Activated T-helper 17 cell treated with anti-CD3 and anti-CD28 coated beads, Interleukin-2, amount 50 U/mL, for 72 hours (primary cell): ENCODE results near the gene PAIP1. TPM values are rescaled to one million over a fixed set of nuclear protein-coding genes. Genes with fewer than 3 reads are reported as not detected.
"Not testable (repeated sequence)": the region's sequence is repeated elsewhere in the genome, so short reads cannot be mapped to it uniquely, and the experiment has no call there.

Source experiments
- ATAC-seq: fragments of 150-1000 bp; cut with Tn5 transposase; replicated peaks from 2 replicates; pipeline ENCODE4 v1.10.0; 2021; ENCODE audit warnings: mild to moderate bottlenecking, moderate library complexity
- H3K27ac Mint-ChIP-seq: one replicate; pipeline ENCODE4 v1.8.0; 2022; ENCODE audit warnings: mixed read lengths
- H3K27me3 Mint-ChIP-seq: one replicate; pipeline ENCODE4 v1.8.0; 2022; ENCODE audit warnings: mixed read lengths
- H3K36me3 Mint-ChIP-seq: one replicate; pipeline ENCODE4 v1.8.0; 2022; ENCODE audit warnings: low read depth, mild to moderate bottlenecking, mixed read lengths
- H3K4me1 Mint-ChIP-seq: one replicate; pipeline ENCODE4 v1.8.0; 2022; ENCODE audit warnings: mixed read lengths
- H3K4me3 Mint-ChIP-seq: one replicate; pipeline ENCODE4 v1.8.0; 2022; ENCODE audit warnings: mild to moderate bottlenecking, mixed read lengths
- H3K9me3 Mint-ChIP-seq: one replicate; pipeline ENCODE4 v1.8.0; 2022; ENCODE audit warnings: mixed read lengths
- total RNA-seq, 2 donors: library from RNA; stranded (reverse); gene quantifications; one replicate each; pipeline ENCODE4 v1.2.3, GENCODE V29; 2022

The PAIP1 gene
- total RNA-seq, 2 donors from 2014 or later = 28.3 to 43.6 TPM

DNA sequence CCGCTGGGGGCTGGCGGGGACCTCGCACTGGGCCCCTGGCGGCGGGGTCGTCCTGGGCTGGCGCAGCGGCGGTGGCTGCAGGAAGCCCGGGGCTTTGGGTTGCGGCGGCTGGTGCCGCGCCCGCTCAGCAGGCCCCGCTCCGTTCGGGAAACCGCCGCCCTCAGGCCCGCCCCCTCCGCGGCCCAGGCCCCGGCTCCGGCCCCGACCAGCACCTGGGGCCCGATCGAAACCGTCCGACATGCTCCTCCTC lies 345 bp downstream of the PAIP1 start:
- not testable (repeated sequence) for H3K36me3 Mint-ChIP-seq, H3K27me3 Mint-ChIP-seq, H3K27ac Mint-ChIP-seq, H3K9me3 Mint-ChIP-seq, H3K4me3 Mint-ChIP-seq
- peaks cover 12% of the 10 kb centered on the region for H3K4me1 Mint-ChIP-seq
- peak; percentile 88 for ATAC-seq

DNA sequence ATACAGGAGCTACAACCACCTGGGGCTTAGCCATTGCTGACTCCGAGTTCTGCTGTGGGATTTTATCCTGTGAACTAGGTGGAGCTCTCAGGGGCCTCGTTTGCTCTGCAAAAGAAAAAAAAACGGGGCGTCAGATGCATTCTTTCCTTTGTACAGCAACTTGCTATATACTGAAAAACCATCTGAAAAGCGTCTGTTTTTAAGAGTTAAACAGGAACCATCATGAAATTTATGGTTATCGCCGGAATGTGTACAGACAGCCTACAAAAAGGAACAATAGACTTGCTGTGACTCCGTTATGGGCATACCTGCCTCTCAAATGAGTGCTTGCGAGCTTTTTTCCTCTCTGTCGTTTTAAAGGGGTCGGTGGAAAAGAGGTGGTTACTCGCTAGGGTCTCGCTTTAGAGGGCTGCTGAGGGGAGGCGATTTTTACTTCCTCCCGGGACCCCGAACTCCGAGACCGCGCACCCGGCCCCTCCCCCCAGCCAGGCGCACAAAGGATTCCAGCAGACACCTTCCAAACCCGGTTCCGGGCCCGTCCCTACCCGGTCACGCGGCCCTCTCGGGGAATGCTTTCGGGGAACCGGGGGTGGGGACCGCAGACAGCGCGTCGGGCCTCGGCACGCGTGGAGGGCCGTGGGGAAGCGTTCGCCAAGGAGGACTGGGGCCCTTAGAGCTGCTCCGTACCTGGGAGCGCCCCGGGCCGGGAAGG lies 826 bp downstream of the PAIP1 start:
- peak; percentile 58 for ATAC-seq
- H3K27ac Mint-ChIP-seq = peak overlapping the region; percentile 91
- H3K4me3 Mint-ChIP-seq = no peak overlapping the region
- no peaks in the 10 kb centered on the region for H3K9me3 Mint-ChIP-seq
- H3K36me3 Mint-ChIP-seq = peaks cover 6% of the 10 kb centered on the region
- H3K27me3 Mint-ChIP-seq = no peaks in the 10 kb centered on the region
- peaks cover 12% of the 10 kb centered on the region for H3K4me1 Mint-ChIP-seq

DNA sequence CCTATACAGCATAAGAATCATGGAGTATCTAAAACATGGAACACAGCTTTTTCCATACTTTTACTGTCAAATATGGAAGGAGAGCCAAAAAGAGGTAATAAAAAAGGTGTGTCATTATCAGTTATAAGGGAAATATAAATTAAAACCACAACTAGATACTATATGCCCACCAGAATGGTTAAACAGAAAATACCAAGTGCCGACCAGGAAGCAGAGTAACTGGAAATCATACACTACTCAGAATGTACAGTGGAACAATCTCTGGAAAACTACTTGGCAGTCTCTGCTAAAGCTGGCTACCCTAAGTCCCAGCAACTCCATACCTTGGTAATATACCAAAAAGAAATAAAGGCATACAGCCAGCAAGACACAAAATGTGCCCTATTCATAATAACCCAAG lies 2.4 kb downstream of the PAIP1 start:
- no peak overlapping the region for H3K4me3 Mint-ChIP-seq
- peaks cover 18% of the 10 kb centered on the region for H3K4me1 Mint-ChIP-seq
- peaks cover 9% of the 10 kb centered on the region for H3K36me3 Mint-ChIP-seq
- no peaks in the 10 kb centered on the region for H3K27me3 Mint-ChIP-seq
- no peaks in the 10 kb centered on the region for H3K9me3 Mint-ChIP-seq
- no peak for ATAC-seq
- no peak overlapping the region for H3K27ac Mint-ChIP-seq

DNA sequence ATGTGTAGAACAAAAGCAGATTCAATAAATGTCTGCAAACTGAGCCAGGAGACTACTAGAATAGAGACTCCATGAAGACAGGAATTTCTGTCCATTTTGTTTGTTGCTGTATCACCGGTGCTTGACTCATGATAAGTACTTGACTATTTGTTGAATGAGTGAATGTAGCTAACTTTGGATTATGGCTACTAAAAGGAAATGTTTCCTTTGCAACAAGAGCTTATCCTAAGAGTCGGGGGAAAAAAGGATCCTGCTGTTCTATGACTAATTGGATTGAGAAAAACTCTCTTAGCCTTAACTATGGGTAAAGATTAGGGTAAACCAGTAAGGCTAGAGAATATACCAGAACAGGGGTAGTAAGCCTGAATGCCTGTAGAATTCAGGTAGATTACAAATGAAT lies 3.5 kb downstream of the PAIP1 start:
- Mint-ChIP-seq H3K27ac (no peak overlapping the region), H3K36me3 (peaks cover 16% of the 10 kb centered on the region), H3K4me1 (peaks cover 22% of the 10 kb centered on the region), H3K27me3 (no peaks in the 10 kb centered on the region), H3K9me3 (no peaks in the 10 kb centered on the region), H3K4me3 (no peak overlapping the region)
- ATAC-seq = no peak

DNA sequence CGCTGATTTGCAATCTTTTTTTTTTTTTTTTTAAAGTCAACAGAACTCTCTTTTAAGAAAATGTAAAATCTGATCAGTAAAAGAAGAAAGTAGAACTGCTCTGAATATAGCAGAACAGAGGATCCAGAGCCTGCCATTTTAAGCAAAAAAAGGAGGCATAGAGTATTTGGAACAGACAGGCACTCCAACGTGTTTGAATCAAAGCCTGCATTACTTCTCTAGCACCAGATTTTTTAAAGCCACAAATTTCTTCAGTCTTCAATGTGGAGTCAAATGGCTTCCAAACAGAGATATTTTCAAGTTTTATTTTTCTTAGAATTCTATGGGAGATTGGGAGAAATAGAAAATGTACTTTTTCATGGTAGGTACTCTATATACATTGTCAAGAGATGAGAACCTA lies 5.1 kb downstream of the PAIP1 start:
- ATAC-seq = no peak

DNA sequence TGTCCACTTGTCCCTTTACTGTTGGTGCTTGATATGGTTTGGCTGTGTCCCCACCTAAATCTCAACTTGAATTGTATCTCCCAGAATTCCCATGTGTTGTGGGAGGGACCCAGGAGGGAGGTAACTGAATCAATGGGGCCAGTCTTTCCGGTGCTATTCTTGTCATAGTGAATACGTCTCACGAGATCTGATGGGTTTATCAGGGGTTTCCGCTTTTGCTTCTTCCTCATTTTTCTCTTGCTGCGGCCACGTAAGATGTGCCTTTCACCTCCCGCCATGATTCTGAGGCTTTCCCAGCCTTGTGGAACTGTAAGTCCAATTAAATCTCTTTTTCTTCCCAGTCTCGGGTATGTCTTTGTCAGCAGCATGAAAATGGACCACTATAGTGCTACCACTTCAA lies 7.6 kb downstream of the PAIP1 start:
- not testable (repeated sequence) for H3K27me3 Mint-ChIP-seq, H3K9me3 Mint-ChIP-seq, ATAC-seq, H3K4me3 Mint-ChIP-seq
- peak overlapping the region; percentile 3 for H3K27ac Mint-ChIP-seq
- H3K4me1 Mint-ChIP-seq = peaks cover 21% of the 10 kb centered on the region
- H3K36me3 Mint-ChIP-seq = peaks cover 52% of the 10 kb centered on the region

More for the DNA sequence above, 5.1 kb downstream of the PAIP1 start:
- no peak overlapping the region for H3K4me3 Mint-ChIP-seq
- peaks cover 27% of the 10 kb centered on the region for H3K36me3 Mint-ChIP-seq
- no peaks in the 10 kb centered on the region for H3K27me3 Mint-ChIP-seq
- H3K9me3 Mint-ChIP-seq = no peaks in the 10 kb centered on the region
- H3K27ac Mint-ChIP-seq = no peak overlapping the region
- peaks cover 18% of the 10 kb centered on the region for H3K4me1 Mint-ChIP-seq

DNA sequence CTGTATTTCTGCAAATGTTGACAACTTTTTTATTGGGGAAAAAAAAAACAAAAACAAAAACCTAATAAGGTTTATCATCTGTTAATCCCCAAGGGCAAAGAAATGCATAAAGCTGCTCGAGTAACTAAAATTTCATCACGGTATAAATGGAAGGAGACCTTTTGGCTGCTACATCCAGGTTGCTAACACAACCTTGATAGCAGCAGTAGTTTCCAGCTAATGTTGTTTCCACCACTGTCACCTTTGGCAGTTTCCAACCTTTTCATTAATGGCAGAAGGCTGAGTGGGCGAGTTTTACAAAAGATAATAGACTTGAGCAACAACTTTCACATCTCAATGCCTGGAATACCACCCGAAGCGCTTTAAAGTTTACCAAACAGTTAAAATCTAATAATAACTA lies 8.5 kb downstream of the PAIP1 start:
- H3K4me3 Mint-ChIP-seq = no peak overlapping the region
- no peaks in the 10 kb centered on the region for H3K9me3 Mint-ChIP-seq
- no peak overlapping the region for H3K27ac Mint-ChIP-seq
- ATAC-seq = no peak
- H3K4me1 Mint-ChIP-seq = peaks cover 22% of the 10 kb centered on the region
- H3K27me3 Mint-ChIP-seq = no peaks in the 10 kb centered on the region
- peaks cover 61% of the 10 kb centered on the region for H3K36me3 Mint-ChIP-seq

DNA sequence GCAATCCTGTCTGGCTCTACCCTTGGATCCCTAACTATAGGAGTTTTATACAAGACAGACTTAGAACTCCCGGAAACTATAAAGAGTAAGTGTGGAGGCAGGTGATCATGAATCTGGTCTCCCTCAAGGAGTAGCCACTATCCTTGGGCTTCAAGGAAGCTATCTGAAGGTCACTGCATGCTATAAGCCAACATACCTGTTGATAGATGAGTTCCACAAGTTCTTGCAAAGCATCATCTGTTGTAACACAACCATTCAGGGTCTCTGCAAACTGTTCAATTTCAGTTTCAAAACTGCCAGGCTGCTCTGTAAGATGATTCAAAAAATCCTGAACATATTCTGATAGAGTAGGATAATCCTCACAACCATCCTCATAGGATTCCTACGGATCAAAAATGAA lies 9.3 kb downstream of the PAIP1 start:
- Mint-ChIP-seq H3K36me3 (peaks cover 69% of the 10 kb centered on the region), H3K4me3 (no peak overlapping the region), H3K27me3 (no peaks in the 10 kb centered on the region), H3K27ac (no peak overlapping the region), H3K9me3 (no peaks in the 10 kb centered on the region), H3K4me1 (peaks cover 22% of the 10 kb centered on the region)
- ATAC-seq = no peak

DNA sequence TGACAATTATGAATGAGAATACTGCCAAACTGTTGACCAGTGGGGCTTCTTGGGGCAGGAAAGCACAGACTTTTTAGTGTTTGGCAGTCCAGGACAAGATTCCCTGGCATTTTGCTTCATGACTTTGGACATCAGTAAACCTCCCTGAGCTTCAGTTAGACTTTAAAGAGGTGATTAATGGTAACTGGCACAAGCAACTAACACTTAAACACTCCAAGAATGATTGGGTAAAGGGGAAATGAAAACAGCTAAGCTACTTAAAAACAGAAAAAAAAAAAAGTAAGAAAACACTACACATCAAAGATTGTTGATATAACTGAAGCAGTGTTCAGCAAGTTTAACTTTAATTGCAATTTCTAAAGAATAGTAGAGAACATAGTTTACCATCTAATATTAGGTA lies 13.4 kb downstream of the PAIP1 start:
- no peaks in the 10 kb centered on the region for H3K9me3 Mint-ChIP-seq
- ATAC-seq = no peak
- peaks cover 11% of the 10 kb centered on the region for H3K4me1 Mint-ChIP-seq
- H3K4me3 Mint-ChIP-seq = no peak overlapping the region
- H3K27me3 Mint-ChIP-seq = no peaks in the 10 kb centered on the region
- H3K36me3 Mint-ChIP-seq = peaks cover 95% of the 10 kb centered on the region
- H3K27ac Mint-ChIP-seq = peak overlapping the region; percentile 33

DNA sequence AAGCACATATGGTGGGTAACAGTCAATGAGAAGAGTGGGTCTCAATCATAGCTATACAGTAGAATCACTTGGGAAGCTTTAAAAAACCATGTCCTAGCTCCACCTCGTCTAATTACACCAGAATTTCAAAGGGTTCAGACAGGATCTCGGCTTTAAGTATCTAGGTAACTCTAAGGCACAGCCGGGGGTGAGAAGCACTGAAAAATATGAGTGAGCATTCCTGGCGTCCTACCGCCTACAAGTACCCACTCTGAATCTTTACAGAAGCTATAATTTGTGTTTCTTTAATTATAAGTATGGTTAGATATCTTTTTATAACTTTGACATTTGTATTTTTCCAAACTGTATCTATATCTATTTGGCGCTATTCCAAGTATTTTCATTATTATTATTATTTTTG lies 16.1 kb downstream of the PAIP1 start:
- no peak overlapping the region for H3K4me3 Mint-ChIP-seq
- no peaks in the 10 kb centered on the region for H3K9me3 Mint-ChIP-seq
- no peak overlapping the region for H3K27ac Mint-ChIP-seq
- no peaks in the 10 kb centered on the region for H3K27me3 Mint-ChIP-seq
- H3K4me1 Mint-ChIP-seq = peaks cover 11% of the 10 kb centered on the region
- ATAC-seq = no peak
- peaks cover 95% of the 10 kb centered on the region for H3K36me3 Mint-ChIP-seq

DNA sequence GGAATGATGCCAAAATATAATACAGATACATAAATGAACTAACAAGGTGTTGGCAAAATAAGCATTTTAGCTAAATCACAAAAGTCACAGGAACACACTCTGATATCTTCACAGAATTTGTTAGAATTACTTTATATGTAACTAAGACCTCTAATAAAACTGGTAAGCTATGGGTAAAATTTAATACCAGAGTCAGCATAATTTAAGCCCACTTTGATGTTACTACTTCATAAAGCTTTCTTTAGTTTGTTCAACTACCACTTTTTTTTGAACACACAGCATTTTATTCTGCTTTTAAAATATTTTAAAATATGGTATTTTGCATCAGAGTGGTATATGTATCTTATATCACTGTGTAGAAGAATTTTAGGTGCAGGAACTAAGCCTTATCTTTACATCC lies 19.9 kb downstream of the PAIP1 start:
- H3K9me3 Mint-ChIP-seq = no peaks in the 10 kb centered on the region
- no peaks in the 10 kb centered on the region for H3K27me3 Mint-ChIP-seq
- no peak overlapping the region for H3K27ac Mint-ChIP-seq
- no peak overlapping the region for H3K4me3 Mint-ChIP-seq
- peaks cover 95% of the 10 kb centered on the region for H3K36me3 Mint-ChIP-seq
- no peak for ATAC-seq
- peaks cover 5% of the 10 kb centered on the region for H3K4me1 Mint-ChIP-seq

DNA sequence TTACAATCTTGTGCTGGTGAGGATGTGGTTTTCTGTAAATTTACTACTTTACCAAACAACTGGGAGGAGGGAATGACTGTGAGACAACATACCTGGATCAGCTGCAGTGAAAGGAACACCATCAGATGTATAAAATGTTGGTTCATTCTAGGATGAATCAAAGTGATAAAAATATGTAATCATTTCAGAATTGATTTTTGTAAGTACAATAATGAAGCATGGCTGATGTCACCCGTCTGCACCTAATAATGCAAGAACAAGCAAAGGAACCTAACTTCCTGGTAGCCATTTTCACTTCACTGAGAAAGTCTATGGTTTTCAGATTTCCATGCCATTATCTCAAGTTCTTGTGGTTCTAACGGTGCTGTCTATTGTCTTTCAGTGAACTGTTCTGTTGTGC lies 23.2 kb downstream of the PAIP1 start:
- Mint-ChIP-seq H3K4me3 (no peak overlapping the region), H3K27ac (peak overlapping the region; percentile 48), H3K36me3 (peaks cover 100% of the 10 kb centered on the region), H3K4me1 (peaks cover 5% of the 10 kb centered on the region), H3K27me3 (no peaks in the 10 kb centered on the region), H3K9me3 (no peaks in the 10 kb centered on the region)
- ATAC-seq = peak; percentile 72

DNA sequence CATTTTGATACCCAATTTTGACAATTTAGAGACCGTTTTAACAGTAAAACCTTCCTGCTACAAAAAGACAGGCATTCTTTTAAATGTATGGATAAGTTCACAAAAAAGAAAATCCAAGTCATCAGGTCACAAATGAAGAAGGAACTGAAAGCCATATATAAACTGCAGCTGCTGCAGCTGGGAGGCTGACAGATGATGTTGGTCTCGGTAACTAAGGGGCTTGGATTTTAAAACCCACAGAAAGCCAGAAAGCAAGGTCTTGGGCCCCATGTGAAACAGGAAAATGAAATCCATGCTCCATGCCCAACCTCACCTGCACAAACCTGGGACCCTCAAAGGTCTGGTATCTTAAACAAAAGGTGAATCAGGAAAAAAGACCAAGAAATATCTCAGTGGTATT lies 26.2 kb downstream of the PAIP1 start:
- Mint-ChIP-seq H3K36me3 (peaks cover 94% of the 10 kb centered on the region), H3K4me1 (peaks cover 5% of the 10 kb centered on the region), H3K27me3 (no peaks in the 10 kb centered on the region), H3K4me3 (no peak overlapping the region), H3K27ac (no peak overlapping the region), H3K9me3 (no peaks in the 10 kb centered on the region)
- no peak for ATAC-seq

DNA sequence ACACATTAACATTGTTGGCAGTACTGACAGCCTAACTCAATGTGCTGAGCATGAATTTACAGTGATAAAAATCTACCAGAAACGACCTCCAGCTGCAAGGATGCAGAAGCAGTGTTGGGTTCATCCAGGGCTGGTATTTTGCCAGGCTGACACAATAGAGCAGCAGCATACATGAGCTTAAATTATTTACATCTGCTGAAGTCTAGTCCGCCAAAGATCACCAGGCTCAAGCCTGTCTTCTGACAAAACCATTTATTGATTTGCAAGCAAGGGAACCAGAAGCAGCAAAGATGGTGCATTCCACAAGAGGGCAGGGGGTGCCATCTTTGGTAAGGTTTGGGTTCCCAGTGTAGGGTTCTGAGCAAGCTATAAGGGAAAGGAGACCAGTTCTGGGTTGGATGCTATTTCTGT lies 33.2 kb downstream of the PAIP1 start:
- Mint-ChIP-seq H3K4me1 (peaks cover 3% of the 10 kb centered on the region), H3K36me3 (peaks cover 51% of the 10 kb centered on the region), H3K27me3 (no peaks in the 10 kb centered on the region), H3K9me3 (no peaks in the 10 kb centered on the region), H3K27ac (peak overlapping the region; percentile 17), H3K4me3 (no peak overlapping the region)
- ATAC-seq = no peak

DNA sequence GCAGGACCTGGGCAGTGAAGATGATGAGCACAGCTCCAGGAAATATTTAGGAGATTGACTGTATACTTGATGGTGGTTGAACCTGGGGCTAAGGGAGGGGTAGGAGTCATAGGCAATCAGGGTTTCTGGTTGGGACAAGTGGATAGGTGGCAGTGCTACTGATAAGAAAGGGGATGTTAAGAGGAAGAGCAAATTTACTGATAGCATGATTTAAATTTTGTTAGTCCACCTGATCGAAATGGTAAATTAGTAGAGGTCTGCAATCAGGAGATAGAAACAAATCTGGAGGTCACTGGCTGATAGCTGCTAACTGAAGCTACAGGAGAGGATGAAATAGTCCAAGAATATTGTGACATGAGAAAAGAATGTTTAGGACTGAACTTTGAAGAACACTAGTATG lies 36.3 kb downstream of the PAIP1 start:
- no peak for ATAC-seq
- Mint-ChIP-seq H3K27ac (no peak overlapping the region), H3K36me3 (peaks cover 26% of the 10 kb centered on the region), H3K27me3 (no peaks in the 10 kb centered on the region), H3K4me1 (peaks cover 5% of the 10 kb centered on the region), H3K9me3 (no peaks in the 10 kb centered on the region), H3K4me3 (no peak overlapping the region)

DNA sequence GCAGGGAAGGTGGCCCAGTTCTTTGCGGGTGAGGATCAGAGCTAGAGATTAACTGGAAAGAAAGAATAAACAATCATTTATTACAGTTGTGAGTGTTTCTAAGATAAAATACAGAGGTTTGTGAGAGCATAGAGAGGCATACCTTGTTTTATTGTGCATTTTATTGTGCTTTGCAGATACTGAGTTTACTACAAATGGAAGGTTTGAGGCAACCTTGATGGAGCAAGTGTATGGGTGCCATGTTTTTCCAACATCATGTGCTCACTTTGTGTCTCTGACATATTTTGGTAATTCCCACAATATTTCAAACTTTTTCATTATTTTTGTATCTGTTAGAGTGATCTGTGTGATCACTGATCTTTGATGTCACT lies 41.2 kb downstream of the PAIP1 start:
- H3K4me3 Mint-ChIP-seq = peak overlapping the region; percentile 84
- ATAC-seq = no peak

More for the DNA sequence above, 41.2 kb downstream of the PAIP1 start:
- Mint-ChIP-seq H3K27me3 (no peaks in the 10 kb centered on the region), H3K9me3 (no peaks in the 10 kb centered on the region), H3K27ac (peak overlapping the region; percentile 97), H3K4me1 (peaks cover 25% of the 10 kb centered on the region), H3K36me3 (no peaks in the 10 kb centered on the region)
